SH-SY5Y (cell line): ENCODE data around the gene RIGI.

ENCODE experiments used
- GATA2 ChIP-seq: IDR thresholded peaks from 2 replicates; pipeline ENCODE4 v1.6.1; 2011; ENCODE audit warnings: mild to moderate bottlenecking, low read depth, low read length
- GATA3 ChIP-seq: IDR thresholded peaks from 2 replicates; pipeline ENCODE4 v1.6.1; 2011; ENCODE audit warnings: low read depth, mild to moderate bottlenecking, low read length, moderate library complexity

GRCh38 chr9:32566770-32567169 lies 40.8 kb upstream of the RIGI start:
- TF ChIP-seq GATA2 = no peak
- TF ChIP-seq GATA3 = no peak
